ENCODE data around the gene BTBD9. TPM values are rescaled to one million over a fixed set of nuclear protein-coding genes. Genes with fewer than 3 reads are reported as not detected.

Gene BTBD9
- total and polyA plus RNA-seq, 4 experiments from 2014 or later, result 5.2 to 40.4 (median 32.3) TPM

- no peak for DNase-seq
- Mint-ChIP-seq H3K27me3 (no peaks in the 10 kb centered on the region), H3K27ac (no peak overlapping the region), H3K9me3 (no peaks in the 10 kb centered on the region), H3K4me3 (no peak overlapping the region), H3K4me1 (peaks cover 0 to 3% (median 0%) of the 10 kb centered on the region in 4 donors), H3K36me3 (no peaks in the 10 kb centered on the region)
- Histone ChIP-seq H3K27ac (ENCODE audit: low read depth, low read length) (no peak overlapping the region), H3K27me3 (ENCODE audit: insufficient read depth, low read length) (no peaks in the 10 kb centered on the region), H3K36me3 (ENCODE audit: insufficient read depth, low read length) (no peaks in the 10 kb centered on the region), H3K4me1 (ENCODE audit: insufficient read depth, low read length) (no peaks in the 10 kb centered on the region), H3K4me3 (ENCODE audit: low read length in 2 of 2) (no peak overlapping the region), H3K9me3 (ENCODE audit: control insufficient read depth in 1 of 2, low read length in 2 of 2) (no peaks in the 10 kb centered on the region)
- POLR2A ChIA-PET (ENCODE audit: partially characterized antibody), result no interaction called here
- intact Hi-C loops (cut with micrococcal nuclease), result no loop called here
- CTCF ChIA-PET (ENCODE audit: partially characterized antibody), result interaction anchor here (1.5 kb wide), 1 partner anchor 9 kb away, joined by 6 read pairs; no protein-coding TSS in a partner anchor
Observed at GRCh38 chr6:38503032-38503773, 136.5 kb downstream of the BTBD9 start.

GRCh38 chr6:38502423-38502822 lies 137.3 kb downstream of the BTBD9 start:
- no peak overlapping the region for H3K4me3 Mint-ChIP-seq

GRCh38 chr6:38501931-38502330 lies 137.8 kb downstream of the BTBD9 start:
- Histone ChIP-seq H3K27me3 (ENCODE audit: insufficient read depth, low read length) (no peaks in the 10 kb centered on the region), H3K9me3 (ENCODE audit: control insufficient read depth in 1 of 2, low read length in 2 of 2) (no peaks in the 10 kb centered on the region), H3K36me3 (ENCODE audit: insufficient read depth, low read length) (no peaks in the 10 kb centered on the region), H3K27ac (ENCODE audit: low read depth, low read length) (no peak overlapping the region), H3K4me3 (ENCODE audit: low read length in 2 of 2) (no peak overlapping the region), H3K4me1 (ENCODE audit: insufficient read depth, low read length) (no peaks in the 10 kb centered on the region)
- POLR2A ChIA-PET (ENCODE audit: partially characterized antibody), result no interaction called here
- DNase-seq, result no peak
- Mint-ChIP-seq H3K4me3 (no peak overlapping the region), H3K27ac (no peak overlapping the region), H3K27me3 (no peaks in the 10 kb centered on the region), H3K36me3 (no peaks in the 10 kb centered on the region), H3K4me1 (peaks cover 0 to 5% (median 0%) of the 10 kb centered on the region in 4 donors), H3K9me3 (no peaks in the 10 kb centered on the region)
- intact Hi-C loops (cut with micrococcal nuclease), result no loop called here
- CTCF ChIA-PET (ENCODE audit: partially characterized antibody), result no interaction called here

More at GRCh38 chr6:38502423-38502822, 137.3 kb downstream of the BTBD9 start:
- Histone ChIP-seq H3K36me3 (ENCODE audit: insufficient read depth, low read length) (no peaks in the 10 kb centered on the region), H3K27me3 (ENCODE audit: insufficient read depth, low read length) (no peaks in the 10 kb centered on the region), H3K4me1 (ENCODE audit: insufficient read depth, low read length) (no peaks in the 10 kb centered on the region), H3K27ac (ENCODE audit: low read depth, low read length) (no peak overlapping the region), H3K4me3 (ENCODE audit: low read length in 2 of 2) (no peak overlapping the region), H3K9me3 (ENCODE audit: control insufficient read depth in 1 of 2, low read length in 2 of 2) (no peaks in the 10 kb centered on the region)
- ChIA-PET POLR2A (ENCODE audit: partially characterized antibody) (no interaction called here), CTCF (ENCODE audit: partially characterized antibody) (no interaction called here)
- DNase-seq, result no peak
- Mint-ChIP-seq H3K4me1 (peaks cover 0 to 3% (median 0%) of the 10 kb centered on the region in 4 donors), H3K36me3 (no peaks in the 10 kb centered on the region), H3K9me3 (no peaks in the 10 kb centered on the region), H3K27ac (no peak overlapping the region), H3K27me3 (no peaks in the 10 kb centered on the region)
- intact Hi-C loops (cut with micrococcal nuclease), result no loop called here

GRCh38 chr6:38499529-38500096 lies 140.1 kb downstream of the BTBD9 start:
- ChIA-PET CTCF (ENCODE audit: partially characterized antibody) (no interaction called here), POLR2A (ENCODE audit: partially characterized antibody) (no interaction called here)
- no peaks in the 10 kb centered on the region for H3K36me3 Mint-ChIP-seq
- no peak overlapping the region for H3K27ac Mint-ChIP-seq
- Histone ChIP-seq H3K4me3 (ENCODE audit: low read length in 2 of 2) (no peak overlapping the region), H3K4me1 (ENCODE audit: insufficient read depth, low read length) (no peaks in the 10 kb centered on the region), H3K36me3 (ENCODE audit: insufficient read depth, low read length) (no peaks in the 10 kb centered on the region), H3K27ac (ENCODE audit: low read depth, low read length) (no peak overlapping the region), H3K9me3 (ENCODE audit: control insufficient read depth in 1 of 2, low read length in 2 of 2) (no peaks in the 10 kb centered on the region), H3K27me3 (ENCODE audit: insufficient read depth, low read length) (no peaks in the 10 kb centered on the region)
- no peak overlapping the region for H3K4me3 Mint-ChIP-seq
- no peaks in the 10 kb centered on the region for H3K27me3 Mint-ChIP-seq
- intact Hi-C loops (cut with micrococcal nuclease), result loop anchor here (5.0 kb wide), 1 partner anchor 173 kb away; no protein-coding TSS in a partner anchor
- no peak for DNase-seq
- peaks cover 0 to 5% (median 2%) of the 10 kb centered on the region in 4 donors for H3K4me1 Mint-ChIP-seq
- no peaks in the 10 kb centered on the region for H3K9me3 Mint-ChIP-seq

GRCh38 chr6:38498805-38499445 lies 140.8 kb downstream of the BTBD9 start:
- Histone ChIP-seq H3K27ac (ENCODE audit: low read depth, low read length) (no peak overlapping the region), H3K27me3 (ENCODE audit: insufficient read depth, low read length) (no peaks in the 10 kb centered on the region), H3K4me3 (ENCODE audit: low read length in 2 of 2) (no peak overlapping the region), H3K9me3 (ENCODE audit: control insufficient read depth in 1 of 2, low read length in 2 of 2) (no peaks in the 10 kb centered on the region), H3K36me3 (ENCODE audit: insufficient read depth, low read length) (no peaks in the 10 kb centered on the region), H3K4me1 (ENCODE audit: insufficient read depth, low read length) (no peaks in the 10 kb centered on the region)
- H3K9me3 Mint-ChIP-seq, result no peaks in the 10 kb centered on the region
- POLR2A ChIA-PET (ENCODE audit: partially characterized antibody), result no interaction called here
- H3K27me3 Mint-ChIP-seq, result no peaks in the 10 kb centered on the region
- DNase-seq, result no peak
- no peak overlapping the region for H3K4me3 Mint-ChIP-seq
- H3K27ac Mint-ChIP-seq, result peak overlapping the region in 1 of 7 donors; percentile 66
- CTCF ChIA-PET (ENCODE audit: partially characterized antibody), result interaction anchor here (0.7 to 1.1 kb wide), 2 partner anchors 11 to 706 kb away, joined by 3 read pairs; no protein-coding TSS in a partner anchor
- H3K36me3 Mint-ChIP-seq, result no peaks in the 10 kb centered on the region
- peaks cover 0 to 10% (median 2%) of the 10 kb centered on the region in 4 donors for H3K4me1 Mint-ChIP-seq
- intact Hi-C loops (cut with micrococcal nuclease), result loop anchor here (5.0 kb wide), 1 partner anchor 173 kb away; no protein-coding TSS in a partner anchor

- Mint-ChIP-seq H3K36me3 (no peaks in the 10 kb centered on the region), H3K27me3 (no peaks in the 10 kb centered on the region), H3K4me1 (peaks cover 0 to 10% (median 2%) of the 10 kb centered on the region in 4 donors), H3K4me3 (no peak overlapping the region), H3K9me3 (no peaks in the 10 kb centered on the region), H3K27ac (no peak overlapping the region)
- no peaks in the 10 kb centered on the region for H3K27me3 ChIP-seq (ENCODE audit: insufficient read depth, low read length)
- H3K27ac ChIP-seq (ENCODE audit: low read depth, low read length), result no peak overlapping the region
- CTCF ChIA-PET (ENCODE audit: partially characterized antibody), result interaction anchor here (0.7 to 1.1 kb wide), 2 partner anchors 12 to 705 kb away, joined by 3 read pairs; no protein-coding TSS in a partner anchor
- H3K4me1 ChIP-seq (ENCODE audit: insufficient read depth, low read length), result no peaks in the 10 kb centered on the region
- POLR2A ChIA-PET (ENCODE audit: partially characterized antibody), result no interaction called here
- no peaks in the 10 kb centered on the region for H3K9me3 ChIP-seq (ENCODE audit: control insufficient read depth in 1 of 2, low read length in 2 of 2)
- no peak overlapping the region for H3K4me3 ChIP-seq (ENCODE audit: low read length in 2 of 2)
- no peak for DNase-seq
- H3K36me3 ChIP-seq (ENCODE audit: insufficient read depth, low read length), result no peaks in the 10 kb centered on the region
- intact Hi-C loops (cut with micrococcal nuclease), result loop anchor here (5.0 kb wide), 1 partner anchor 174 kb away; no protein-coding TSS in a partner anchor
Observed at GRCh38 chr6:38498085-38498484, 141.6 kb downstream of the BTBD9 start.

- H3K4me1 Mint-ChIP-seq, result peaks cover 0 to 10% (median 2%) of the 10 kb centered on the region in 4 donors
- no peak for DNase-seq
- intact Hi-C loops (cut with micrococcal nuclease), result loop anchor here (5.0 kb wide), 1 partner anchor 175 kb away; no protein-coding TSS in a partner anchor
Observed at GRCh38 chr6:38497546-38497945, 142.2 kb downstream of the BTBD9 start.

More at GRCh38 chr6:38497546-38497945, 142.2 kb downstream of the BTBD9 start:
- no peaks in the 10 kb centered on the region for H3K9me3 ChIP-seq (ENCODE audit: control insufficient read depth in 1 of 2, low read length in 2 of 2)
- no peak overlapping the region for H3K4me3 Mint-ChIP-seq
- no peaks in the 10 kb centered on the region for H3K9me3 Mint-ChIP-seq
- H3K27me3 ChIP-seq (ENCODE audit: insufficient read depth, low read length), result no peaks in the 10 kb centered on the region
- H3K27me3 Mint-ChIP-seq, result no peaks in the 10 kb centered on the region
- H3K4me3 ChIP-seq (ENCODE audit: low read length in 2 of 2), result no peak overlapping the region
- CTCF ChIA-PET (ENCODE audit: partially characterized antibody), result interaction anchor here (1.1 kb wide), 1 partner anchor 12 kb away, joined by 3 read pairs; no protein-coding TSS in a partner anchor
- POLR2A ChIA-PET (ENCODE audit: partially characterized antibody), result no interaction called here
- peak overlapping the region in 1 of 7 donors; percentile 9 for H3K27ac Mint-ChIP-seq
- H3K4me1 ChIP-seq (ENCODE audit: insufficient read depth, low read length), result no peaks in the 10 kb centered on the region
- H3K36me3 ChIP-seq (ENCODE audit: insufficient read depth, low read length), result no peaks in the 10 kb centered on the region
- H3K36me3 Mint-ChIP-seq, result no peaks in the 10 kb centered on the region
- H3K27ac ChIP-seq (ENCODE audit: low read depth, low read length), result no peak overlapping the region

Data from CD4-positive, alpha-beta memory T cell (primary cell).